Measurements from ENCODE around the gene CMBL. TPM values are rescaled to one million over a fixed set of nuclear protein-coding genes. Genes with fewer than 3 reads are reported as not detected.

CMBL gene
- total RNA-seq, 1 donor from 2014 or later, result 24.0 TPM

- no peak overlapping the region for H3K4me3 Mint-ChIP-seq
- H3K9me3 Mint-ChIP-seq, result no peaks in the 10 kb centered on the region
- H3K36me3 Mint-ChIP-seq (ENCODE audit: low read depth), result peaks cover 5% of the 10 kb centered on the region
- H3K27ac Mint-ChIP-seq (ENCODE audit: unreplicated experiment), result no peak overlapping the region
- TF ChIP-seq CTCF (conservative IDR thresholded peaks at IDR 0.05), result no peak
- no peak for DNase-seq (ENCODE audit: low read depth, low spot score)
- no peaks in the 10 kb centered on the region for H3K4me1 Mint-ChIP-seq
- H3K27me3 Mint-ChIP-seq (ENCODE audit: low read depth), result no peaks in the 10 kb centered on the region
Observed at GRCh38 chr5:10266839-10267238, 40.9 kb downstream of the CMBL start.

- Mint-ChIP-seq H3K4me3 (no peak overlapping the region), H3K36me3 (ENCODE audit: low read depth) (peaks cover 8% of the 10 kb centered on the region), H3K27ac (ENCODE audit: unreplicated experiment) (no peak overlapping the region), H3K27me3 (ENCODE audit: low read depth) (no peaks in the 10 kb centered on the region), H3K9me3 (no peaks in the 10 kb centered on the region), H3K4me1 (no peaks in the 10 kb centered on the region)
- TF ChIP-seq CTCF (conservative IDR thresholded peaks at IDR 0.05), result no peak
- no peak for DNase-seq (ENCODE audit: low read depth, low spot score)
Observed at GRCh38 chr5:10266137-10266536, 41.6 kb downstream of the CMBL start.

GRCh38 chr5:10265245-10266109, 42.2 kb downstream of the CMBL start:
- Mint-ChIP-seq H3K4me1 (no peaks in the 10 kb centered on the region), H3K9me3 (no peaks in the 10 kb centered on the region), H3K36me3 (ENCODE audit: low read depth) (peaks cover 10% of the 10 kb centered on the region), H3K27me3 (ENCODE audit: low read depth) (no peaks in the 10 kb centered on the region), H3K4me3 (no peak overlapping the region), H3K27ac (ENCODE audit: unreplicated experiment) (no peak overlapping the region)
- DNase-seq (ENCODE audit: low read depth, low spot score), result no peak
- TF ChIP-seq CTCF (conservative IDR thresholded peaks at IDR 0.05), result no peak

- H3K9me3 Mint-ChIP-seq, result no peaks in the 10 kb centered on the region
- H3K4me3 Mint-ChIP-seq, result no peak overlapping the region
- TF ChIP-seq CTCF (conservative IDR thresholded peaks at IDR 0.05), result no peak
- no peaks in the 10 kb centered on the region for H3K4me1 Mint-ChIP-seq
- no peaks in the 10 kb centered on the region for H3K27me3 Mint-ChIP-seq (ENCODE audit: low read depth)
- no peak overlapping the region for H3K27ac Mint-ChIP-seq (ENCODE audit: unreplicated experiment)
- no peak for DNase-seq (ENCODE audit: low read depth, low spot score)
- peaks cover 13% of the 10 kb centered on the region for H3K36me3 Mint-ChIP-seq (ENCODE audit: low read depth)
Observed at GRCh38 chr5:10264604-10265003, 43.1 kb downstream of the CMBL start.

- TF ChIP-seq CTCF (conservative IDR thresholded peaks at IDR 0.05), result no peak
- Mint-ChIP-seq H3K4me3 (no peak overlapping the region), H3K27ac (ENCODE audit: unreplicated experiment) (no peak overlapping the region), H3K27me3 (ENCODE audit: low read depth) (no peaks in the 10 kb centered on the region), H3K4me1 (no peaks in the 10 kb centered on the region), H3K36me3 (ENCODE audit: low read depth) (peaks cover 18% of the 10 kb centered on the region), H3K9me3 (no peaks in the 10 kb centered on the region)
- DNase-seq (ENCODE audit: low read depth, low spot score), result no peak
Observed at GRCh38 chr5:10262995-10263394, 44.7 kb downstream of the CMBL start.
